Large intestine (tissue), 3 donors: ENCODE data around the gene SORCS2. TPM values are rescaled to one million over a fixed set of nuclear protein-coding genes. Genes with fewer than 3 reads are reported as not detected.

Experiments
- DNase-seq, 2 donors: peaks; one replicate each; pipeline versions ENCODE4 v3.0.0 to v3.0.0-alpha.2; 2013
- H3K27ac ChIP-seq: one replicate; pipeline ENCODE4 v1.5.1; 2013; ENCODE audit warnings: low read length
- H3K27me3 ChIP-seq: 2 replicates; pipeline ENCODE4 v1.6.1; 2013; ENCODE audit warnings: low read length; ENCODE audit not compliant: control insufficient read depth, insufficient read depth
- H3K36me3 ChIP-seq: 2 replicates; pipeline ENCODE4 v1.6.1; 2013; ENCODE audit warnings: low read length; ENCODE audit not compliant: control insufficient read depth, insufficient read depth
- H3K4me1 ChIP-seq: one replicate; pipeline ENCODE4 v1.6.1; 2013; ENCODE audit warnings: low read length; ENCODE audit not compliant: control insufficient read depth, insufficient read depth
- H3K4me3 ChIP-seq: one replicate; pipeline ENCODE4 v1.5.1; 2013; ENCODE audit warnings: low read length
- H3K9me3 ChIP-seq: one replicate; pipeline ENCODE4 v1.6.1; 2013; ENCODE audit warnings: mild to moderate bottlenecking, low read depth, low read length, moderate library complexity; ENCODE audit not compliant: control insufficient read depth
- WGBS: methylation state at CpG from one replicate; pipeline ENCODE4 v1.1.5; 2013; ENCODE audit warnings: low lambda C conversion rate; ENCODE audit not compliant: insufficient coverage; 5-methylcytosine and 5-hydroxymethylcytosine counted together
- polyA plus RNA-seq: library from polyadenylated mRNA; unstranded; fragments of 120-200 nt; gene quantifications from one replicate; pipeline ENCODE4 v1.2.1, GENCODE V29; 2013

The SORCS2 gene
- polyA plus RNA-seq, 1 donor: 3.6 TPM

DNA sequence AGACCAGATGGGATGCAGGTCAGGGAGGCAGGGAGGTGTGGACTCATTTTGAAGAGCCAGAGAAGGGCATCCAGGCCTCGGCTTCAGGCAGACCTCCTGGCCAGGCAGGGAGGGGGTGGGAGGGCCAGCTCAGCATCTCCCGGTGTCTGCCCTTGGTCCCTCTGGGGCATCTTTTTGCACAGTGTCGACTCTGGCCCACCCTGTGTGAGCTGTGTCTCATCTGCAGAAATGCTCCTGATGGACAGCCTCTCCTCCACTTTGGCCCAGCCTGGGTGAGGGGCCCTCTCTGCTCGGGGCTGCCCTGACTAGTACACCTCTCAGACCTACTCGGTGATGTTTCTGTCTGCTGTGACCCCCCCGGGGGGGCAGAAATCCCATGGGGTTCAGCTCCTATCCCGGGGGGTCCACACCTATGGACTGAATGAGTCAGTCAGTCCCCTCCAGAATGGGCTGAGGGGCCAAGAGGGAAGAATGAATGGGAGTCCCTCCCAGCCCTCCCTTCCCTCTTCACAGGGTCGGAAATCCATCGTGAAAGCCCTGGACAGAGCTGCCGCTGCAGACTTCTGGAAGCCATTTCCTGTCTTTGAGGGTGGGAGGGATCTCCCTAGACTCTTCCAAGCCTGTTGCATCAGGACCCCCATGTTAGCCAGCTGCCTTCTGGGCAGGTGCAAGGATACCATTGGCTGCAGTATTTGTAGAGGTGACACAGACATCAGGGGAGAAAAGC, 439.1 kb downstream of the SORCS2 start:
- H3K9me3 ChIP-seq: peaks cover 15% of the 10 kb centered on the region
- no peaks in the 10 kb centered on the region for H3K4me1 ChIP-seq
- DNase-seq: no peak
- no peaks in the 10 kb centered on the region for H3K36me3 ChIP-seq
- no peak overlapping the region for H3K27ac ChIP-seq
- no CpG with 5 or more reads among the region's 10 CpGs for WGBS
- H3K4me3 ChIP-seq: no peak overlapping the region
- peaks cover 6% of the 10 kb centered on the region for H3K27me3 ChIP-seq

DNA sequence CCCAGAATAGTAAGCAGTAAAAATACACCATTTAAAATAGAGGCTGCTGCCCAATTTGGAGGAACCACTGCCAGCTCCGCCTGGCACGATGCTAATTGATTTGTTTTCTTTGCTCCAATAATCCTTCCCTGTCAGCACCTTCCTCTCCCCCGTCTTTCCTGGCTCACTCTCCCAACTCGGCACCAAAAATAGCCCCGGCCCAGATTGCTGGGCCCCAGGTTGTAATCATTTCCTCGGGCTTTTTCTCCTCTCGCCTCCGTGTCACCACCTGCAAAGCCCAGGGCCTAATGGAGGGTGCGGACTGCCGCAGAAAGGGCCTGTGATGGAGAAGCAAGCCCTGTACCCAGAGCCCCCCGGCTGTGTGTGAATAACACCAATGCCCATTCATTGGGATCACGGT, 440.0 kb downstream of the SORCS2 start:
- peaks cover 15% of the 10 kb centered on the region for H3K9me3 ChIP-seq
- no CpG with 5 or more reads among the region's 12 CpGs for WGBS
- H3K27me3 ChIP-seq: peaks cover 6% of the 10 kb centered on the region
- no peak overlapping the region for H3K4me3 ChIP-seq
- H3K36me3 ChIP-seq: no peaks in the 10 kb centered on the region
- H3K4me1 ChIP-seq: no peaks in the 10 kb centered on the region
- no peak overlapping the region for H3K27ac ChIP-seq
- no peak for DNase-seq

GRCh38 chr4:7632971-7633370, 440.6 kb downstream of the SORCS2 start:
- no CpG with 5 or more reads among the region's 5 CpGs for WGBS
- Histone ChIP-seq H3K4me1 (no peaks in the 10 kb centered on the region), H3K9me3 (peaks cover 12% of the 10 kb centered on the region), H3K36me3 (no peaks in the 10 kb centered on the region), H3K27me3 (peaks cover 6% of the 10 kb centered on the region), H3K27ac (no peak overlapping the region), H3K4me3 (no peak overlapping the region)
- no peak for DNase-seq

DNA sequence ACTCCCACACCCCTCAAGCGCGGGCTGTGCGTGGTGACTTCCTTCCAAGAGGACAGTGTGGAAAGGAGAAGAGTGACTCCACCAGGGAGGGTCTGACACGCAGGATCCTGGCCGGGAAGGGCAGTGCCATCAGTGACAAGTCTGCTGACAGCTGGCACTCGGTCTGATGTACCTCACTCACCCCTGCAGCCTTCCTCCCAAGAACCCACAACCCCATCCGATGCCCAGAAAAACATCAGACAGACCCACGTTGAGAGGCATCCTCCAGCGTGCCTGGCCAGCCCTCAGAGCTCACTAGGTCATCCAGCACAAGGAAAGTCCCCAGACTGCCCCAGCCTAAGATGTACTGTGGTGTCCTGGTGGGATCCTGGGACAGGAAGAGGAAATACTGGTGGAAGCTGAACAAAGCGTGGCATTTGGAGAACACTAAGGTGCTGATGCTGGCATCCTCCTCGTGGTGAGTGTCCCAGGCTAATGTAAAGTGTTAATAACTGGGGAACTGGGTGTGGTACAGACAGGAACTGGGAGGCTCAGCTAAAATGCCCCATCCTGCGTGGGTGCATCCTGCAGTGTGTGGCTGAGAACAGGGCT, 442.4 kb downstream of the SORCS2 start:
- no peak overlapping the region for H3K27ac ChIP-seq
- peaks cover 8% of the 10 kb centered on the region for H3K4me1 ChIP-seq
- no CpG with 5 or more reads among the region's 12 CpGs for WGBS
- H3K4me3 ChIP-seq: no peak overlapping the region
- peaks cover 3% of the 10 kb centered on the region for H3K9me3 ChIP-seq
- no peaks in the 10 kb centered on the region for H3K36me3 ChIP-seq
- DNase-seq: no peak
- peaks cover 6% of the 10 kb centered on the region for H3K27me3 ChIP-seq

GRCh38 chr4:7635445-7636239, 443.3 kb downstream of the SORCS2 start:
- Histone ChIP-seq H3K36me3 (no peaks in the 10 kb centered on the region), H3K27ac (no peak overlapping the region), H3K4me1 (peaks cover 8% of the 10 kb centered on the region), H3K9me3 (no peaks in the 10 kb centered on the region), H3K27me3 (peaks cover 6% of the 10 kb centered on the region), H3K4me3 (no peak overlapping the region)
- 40% methylated on average over 2 of the region's 25 CpGs for WGBS
- DNase-seq: no peak

DNA sequence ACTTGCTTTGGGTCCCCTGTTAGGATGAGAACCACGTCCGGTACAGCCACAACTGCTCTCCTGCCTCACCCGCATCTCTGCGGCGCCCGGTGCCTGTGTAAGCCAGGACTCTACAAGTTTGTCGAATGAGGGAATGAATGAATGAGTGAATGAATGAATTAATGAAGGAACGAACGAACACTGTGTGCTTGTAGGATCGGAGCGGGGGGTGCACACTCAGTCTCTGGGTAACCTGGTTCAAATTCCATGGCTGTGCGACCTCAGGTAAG, 443.8 kb downstream of the SORCS2 start:
- H3K27me3 ChIP-seq: peaks cover 6% of the 10 kb centered on the region
- no peak for DNase-seq
- no peaks in the 10 kb centered on the region for H3K9me3 ChIP-seq
- no peak overlapping the region for H3K27ac ChIP-seq
- H3K36me3 ChIP-seq: no peaks in the 10 kb centered on the region
- peaks cover 8% of the 10 kb centered on the region for H3K4me1 ChIP-seq
- H3K4me3 ChIP-seq: no peak overlapping the region
- WGBS: no CpG with 5 or more reads among the region's 12 CpGs

DNA sequence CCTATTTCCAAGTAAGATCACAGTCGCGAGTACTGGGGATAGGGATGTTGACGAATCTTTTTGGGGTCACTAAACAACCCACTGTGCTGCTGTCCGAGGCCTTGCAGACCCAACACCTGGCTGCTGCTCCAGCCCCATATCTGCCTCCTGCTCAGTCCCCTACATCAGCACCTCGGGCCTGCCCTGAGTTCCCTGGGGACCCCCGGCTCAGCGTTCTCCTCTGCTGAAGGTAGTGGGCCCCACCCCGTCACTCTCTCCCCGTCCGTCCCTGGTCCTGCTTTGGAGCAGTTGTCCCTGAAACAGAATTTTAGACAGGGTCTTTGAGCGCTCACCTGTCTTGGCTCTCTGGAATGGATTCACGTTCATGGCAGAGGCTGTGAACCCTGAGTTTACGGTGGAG, 444.8 kb downstream of the SORCS2 start:
- H3K4me1 ChIP-seq: peaks cover 8% of the 10 kb centered on the region
- H3K27me3 ChIP-seq: peaks cover 4% of the 10 kb centered on the region
- H3K27ac ChIP-seq: no peak overlapping the region
- no peak for DNase-seq
- no peaks in the 10 kb centered on the region for H3K36me3 ChIP-seq
- no peaks in the 10 kb centered on the region for H3K9me3 ChIP-seq
- WGBS: no CpG with 5 or more reads among the region's 13 CpGs
- H3K4me3 ChIP-seq: no peak overlapping the region

- no peaks in the 10 kb centered on the region for H3K36me3 ChIP-seq
- H3K9me3 ChIP-seq: no peaks in the 10 kb centered on the region
- no CpG with 5 or more reads among the region's 11 CpGs for WGBS
- no peak overlapping the region for H3K4me3 ChIP-seq
- no peak for DNase-seq
- H3K27me3 ChIP-seq: peaks cover 4% of the 10 kb centered on the region
- H3K27ac ChIP-seq: no peak overlapping the region
- H3K4me1 ChIP-seq: peaks cover 8% of the 10 kb centered on the region
These were observed 445.6 kb downstream of the SORCS2 start for GRCh38 chr4:7637971-7638370.

- peaks cover 8% of the 10 kb centered on the region for H3K4me1 ChIP-seq
These were observed 446.2 kb downstream of the SORCS2 start for GRCh38 chr4:7638489-7638888.

GRCh38 chr4:7638984-7639789, 446.8 kb downstream of the SORCS2 start:
- 92% methylated on average over 2 of the region's 7 CpGs for WGBS
- H3K9me3 ChIP-seq: no peaks in the 10 kb centered on the region
- peaks cover 8% of the 10 kb centered on the region for H3K4me1 ChIP-seq
- H3K36me3 ChIP-seq: no peaks in the 10 kb centered on the region
- peak; percentile 54 to 80 for DNase-seq
- H3K27ac ChIP-seq: no peak overlapping the region
- H3K4me3 ChIP-seq: no peak overlapping the region
- no peaks in the 10 kb centered on the region for H3K27me3 ChIP-seq

More at GRCh38 chr4:7638489-7638888, 446.2 kb downstream of the SORCS2 start:
- peak in 1 of 2 donors; percentile 21 for DNase-seq
- H3K27me3 ChIP-seq: peaks cover 1% of the 10 kb centered on the region
- H3K4me3 ChIP-seq: no peak overlapping the region
- no peaks in the 10 kb centered on the region for H3K36me3 ChIP-seq
- no CpG with 5 or more reads among the region's 12 CpGs for WGBS
- H3K9me3 ChIP-seq: no peaks in the 10 kb centered on the region
- H3K27ac ChIP-seq: no peak overlapping the region
